ENCODE measurements around the gene CLEC18B. TPM values are rescaled to one million over a fixed set of nuclear protein-coding genes. Genes with fewer than 3 reads are reported as not detected.
"Not testable (repeated sequence)": the region's sequence is repeated elsewhere in the genome, so short reads cannot be mapped to it uniquely, and the experiment has no call there.

Gene CLEC18B
- total RNA-seq, 4 donors from 2014 or later: 0.20 TPM; not detected in 3

- no peak overlapping the region for H3K27ac ChIP-seq
Observed at GRCh38 chr16:74446866-74447265, 25.6 kb upstream of the CLEC18B start.

GRCh38 chr16:74443624-74444346, 22.5 kb upstream of the CLEC18B start:
- not testable (repeated sequence) for H3K9me3 ChIP-seq, H3K4me1 ChIP-seq, ATAC-seq, H3K36me3 ChIP-seq, H3K27ac ChIP-seq, H3K27me3 ChIP-seq, H3K4me3 ChIP-seq
- WGBS, 2 donors (ENCODE audit: low coverage in 1 of 2): 80 to 100% methylated on average over 1 to 3 of the region's 13 CpGs

More at GRCh38 chr16:74446866-74447265, 25.6 kb upstream of the CLEC18B start:
- Histone ChIP-seq H3K4me3 (no peak overlapping the region), H3K4me1 (peaks cover 0 to 24% (median 8%) of the 10 kb centered on the region in 3 donors), H3K36me3 (peaks cover 0 to 36% of the 10 kb centered on the region in 2 donors), H3K9me3 (no peaks in the 10 kb centered on the region), H3K27me3 (no peaks in the 10 kb centered on the region)
- no peak for ATAC-seq
- no peak for TF ChIP-seq POLR2AphosphoS5 (IDR thresholded peaks at IDR 0.05)
- no peak for TF ChIP-seq CTCF (IDR thresholded peaks at IDR 0.05)
- TF ChIP-seq EP300 (IDR thresholded peaks at IDR 0.05): no peak
- no peak for TF ChIP-seq POLR2A (IDR thresholded peaks at IDR 0.05)
- WGBS, 2 donors (ENCODE audit: low coverage in 1 of 2): 80 to 90% methylated on average over 2 to 8 of the region's 8 CpGs

- ATAC-seq: no peak
- WGBS, 2 donors (ENCODE audit: low coverage in 1 of 2): 64 to 79% methylated on average over 5 to 7 of the region's 7 CpGs
- no peak for TF ChIP-seq CTCF (IDR thresholded peaks at IDR 0.05)
- no peak for TF ChIP-seq POLR2A (IDR thresholded peaks at IDR 0.05)
- TF ChIP-seq EP300 (IDR thresholded peaks at IDR 0.05): no peak
Observed at GRCh38 chr16:74439685-74440084, 18.4 kb upstream of the CLEC18B start.

GRCh38 chr16:74438492-74438979, 17.3 kb upstream of the CLEC18B start:
- ATAC-seq: no peak
- H3K9me3 ChIP-seq: no peaks in the 10 kb centered on the region
- H3K4me3 ChIP-seq: no peak overlapping the region
- WGBS, 2 donors (ENCODE audit: low coverage in 1 of 2): 63 to 68% methylated on average over 7 of the region's 7 CpGs
- no peaks in the 10 kb centered on the region for H3K36me3 ChIP-seq
- no peaks in the 10 kb centered on the region for H3K27me3 ChIP-seq
- no peaks in the 10 kb centered on the region for H3K4me1 ChIP-seq
- H3K27ac ChIP-seq: no peak overlapping the region
- TF ChIP-seq CTCF (IDR thresholded peaks at IDR 0.05) (no peak), POLR2A (IDR thresholded peaks at IDR 0.05) (no peak), POLR2AphosphoS5 (IDR thresholded peaks at IDR 0.05) (no peak), EP300 (IDR thresholded peaks at IDR 0.05) (no peak)

More at GRCh38 chr16:74439685-74440084, 18.4 kb upstream of the CLEC18B start:
- H3K27ac ChIP-seq: no peak overlapping the region
- no peaks in the 10 kb centered on the region for H3K4me1 ChIP-seq
- H3K27me3 ChIP-seq: no peaks in the 10 kb centered on the region
- no peak overlapping the region for H3K4me3 ChIP-seq
- H3K9me3 ChIP-seq: no peaks in the 10 kb centered on the region
- H3K36me3 ChIP-seq: no peaks in the 10 kb centered on the region

- H3K4me1 ChIP-seq: no peaks in the 10 kb centered on the region
- WGBS, 2 donors (ENCODE audit: low coverage in 1 of 2): 50 to 63% methylated on average over 1 to 2 of the region's 5 CpGs
- no peak overlapping the region for H3K4me3 ChIP-seq
- no peaks in the 10 kb centered on the region for H3K9me3 ChIP-seq
- ATAC-seq: no peak
- H3K27ac ChIP-seq: no peak overlapping the region
- no peak for TF ChIP-seq CTCF (IDR thresholded peaks at IDR 0.05)
- H3K36me3 ChIP-seq: no peaks in the 10 kb centered on the region
- H3K27me3 ChIP-seq: no peaks in the 10 kb centered on the region
Observed at GRCh38 chr16:74431516-74431915, 10.2 kb upstream of the CLEC18B start.

Data from gastroesophageal sphincter (tissue), 4 donors.